Measurements from ENCODE around the gene IRAK1BP1. TPM values are rescaled to one million over a fixed set of nuclear protein-coding genes. Genes with fewer than 3 reads are reported as not detected.

IRAK1BP1 gene
- polyA plus RNA-seq, 1 donor from 2014 or later = 6.6 TPM

- no peaks in the 10 kb centered on the region for H3K79me2 ChIP-seq (replicated peaks; ENCODE audit: insufficient read depth, low read length)
- TF ChIP-seq EP300 (conservative IDR thresholded peaks at IDR 0.05; ENCODE audit: poor library complexity, severe bottlenecking) = no peak
- no peak for TF ChIP-seq MXI1 (conservative IDR thresholded peaks at IDR 0.05; ENCODE audit: poor library complexity, severe bottlenecking)
- no peak for TF ChIP-seq TAF1 (IDR thresholded peaks at IDR 0.05; ENCODE audit: low read depth)
- TF ChIP-seq RAD21 (conservative IDR thresholded peaks at IDR 0.05) = no peak
- no peak for TF ChIP-seq SMC3 (conservative IDR thresholded peaks at IDR 0.05; ENCODE audit: poor library complexity)
- no peak overlapping the region for H3K4me3 ChIP-seq (ENCODE audit: low read length)
- H4K20me1 ChIP-seq (ENCODE audit: insufficient read depth) = no peaks in the 10 kb centered on the region
- H3K9me2 ChIP-seq (ENCODE audit: insufficient read depth, low read length) = no peaks in the 10 kb centered on the region
- no peaks in the 10 kb centered on the region for H3K27me3 ChIP-seq (ENCODE audit: insufficient read depth, low read depth, low read length)
- H3K36me3 ChIP-seq (ENCODE audit: insufficient read depth, low read length) = no peaks in the 10 kb centered on the region
- no peaks in the 10 kb centered on the region for H3F3A ChIP-seq (ENCODE audit: insufficient read depth, low read length, poor library complexity, severe bottlenecking)
- H3K9me3 ChIP-seq (ENCODE audit: low read length) = no peaks in the 10 kb centered on the region
- no peak overlapping the region for H3K4me2 ChIP-seq (ENCODE audit: low read length)
- H3K27ac ChIP-seq (ENCODE audit: low read length) = no peak overlapping the region
- no peak overlapping the region for H3K9ac ChIP-seq (ENCODE audit: low read length)
- no peak overlapping the region for H2AFZ ChIP-seq (ENCODE audit: low read depth, low read length)
These were observed 21.8 kb upstream of the IRAK1BP1 start for GRCh38 chr6:78845567-78845966.

GRCh38 chr6:78850621-78851020 is 16.7 kb upstream of the IRAK1BP1 start:
- no peak overlapping the region for H3K9ac ChIP-seq (ENCODE audit: low read length)
- no peaks in the 10 kb centered on the region for H3K79me2 ChIP-seq (replicated peaks; ENCODE audit: insufficient read depth, low read length)

GRCh38 chr6:78851156-78851555 is 16.2 kb upstream of the IRAK1BP1 start:
- H3K27me3 ChIP-seq (ENCODE audit: insufficient read depth, low read depth, low read length) = no peaks in the 10 kb centered on the region
- H3F3A ChIP-seq (ENCODE audit: insufficient read depth, low read length, poor library complexity, severe bottlenecking) = no peaks in the 10 kb centered on the region
- H4K20me1 ChIP-seq (ENCODE audit: insufficient read depth) = no peaks in the 10 kb centered on the region
- no peak overlapping the region for H3K4me3 ChIP-seq (ENCODE audit: low read length)
- H3K4me2 ChIP-seq (ENCODE audit: low read length) = no peak overlapping the region
- no peak overlapping the region for H2AFZ ChIP-seq (ENCODE audit: low read depth, low read length)
- no peaks in the 10 kb centered on the region for H3K9me2 ChIP-seq (ENCODE audit: insufficient read depth, low read length)
- TF ChIP-seq MXI1 (conservative IDR thresholded peaks at IDR 0.05; ENCODE audit: poor library complexity, severe bottlenecking) (no peak), TAF1 (IDR thresholded peaks at IDR 0.05; ENCODE audit: low read depth) (no peak), SMC3 (conservative IDR thresholded peaks at IDR 0.05; ENCODE audit: poor library complexity) (no peak), POLR2AphosphoS5 (IDR thresholded peaks at IDR 0.05) (no peak), RAD21 (conservative IDR thresholded peaks at IDR 0.05) (no peak), REST (IDR thresholded peaks at IDR 0.05; ENCODE audit: borderline replicate concordance) (no peak), EP300 (conservative IDR thresholded peaks at IDR 0.05; ENCODE audit: poor library complexity, severe bottlenecking) (no peak), EZH2 (IDR thresholded peaks at IDR 0.05; ENCODE audit: borderline replicate concordance, insufficient read depth, low read length, poor library complexity, severe bottlenecking) (no peak)
- TF ChIP-seq, protein P1, sequence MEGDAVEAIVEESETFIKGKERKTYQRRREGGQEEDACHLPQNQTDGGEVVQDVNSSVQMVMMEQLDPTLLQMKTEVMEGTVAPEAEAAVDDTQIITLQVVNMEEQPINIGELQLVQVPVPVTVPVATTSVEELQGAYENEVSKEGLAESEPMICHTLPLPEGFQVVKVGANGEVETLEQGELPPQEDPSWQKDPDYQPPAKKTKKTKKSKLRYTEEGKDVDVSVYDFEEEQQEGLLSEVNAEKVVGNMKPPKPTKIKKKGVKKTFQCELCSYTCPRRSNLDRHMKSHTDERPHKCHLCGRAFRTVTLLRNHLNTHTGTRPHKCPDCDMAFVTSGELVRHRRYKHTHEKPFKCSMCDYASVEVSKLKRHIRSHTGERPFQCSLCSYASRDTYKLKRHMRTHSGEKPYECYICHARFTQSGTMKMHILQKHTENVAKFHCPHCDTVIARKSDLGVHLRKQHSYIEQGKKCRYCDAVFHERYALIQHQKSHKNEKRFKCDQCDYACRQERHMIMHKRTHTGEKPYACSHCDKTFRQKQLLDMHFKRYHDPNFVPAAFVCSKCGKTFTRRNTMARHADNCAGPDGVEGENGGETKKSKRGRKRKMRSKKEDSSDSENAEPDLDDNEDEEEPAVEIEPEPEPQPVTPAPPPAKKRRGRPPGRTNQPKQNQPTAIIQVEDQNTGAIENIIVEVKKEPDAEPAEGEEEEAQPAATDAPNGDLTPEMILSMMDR (IDR thresholded peaks at IDR 0.05; ENCODE audit: poor library complexity, severe bottlenecking) = no peak
- H3K9me3 ChIP-seq (ENCODE audit: low read length) = no peaks in the 10 kb centered on the region
- no peaks in the 10 kb centered on the region for H3K79me2 ChIP-seq (replicated peaks; ENCODE audit: insufficient read depth, low read length)
- no peak overlapping the region for H3K9ac ChIP-seq (ENCODE audit: low read length)
- H3K27ac ChIP-seq (ENCODE audit: low read length) = no peak overlapping the region
- no peaks in the 10 kb centered on the region for H3K36me3 ChIP-seq (ENCODE audit: insufficient read depth, low read length)

More at GRCh38 chr6:78850621-78851020, 16.7 kb upstream of the IRAK1BP1 start:
- no peaks in the 10 kb centered on the region for H3F3A ChIP-seq (ENCODE audit: insufficient read depth, low read length, poor library complexity, severe bottlenecking)
- H3K4me3 ChIP-seq (ENCODE audit: low read length) = no peak overlapping the region
- H3K4me2 ChIP-seq (ENCODE audit: low read length) = no peak overlapping the region
- no peaks in the 10 kb centered on the region for H3K36me3 ChIP-seq (ENCODE audit: insufficient read depth, low read length)
- H3K9me2 ChIP-seq (ENCODE audit: insufficient read depth, low read length) = no peaks in the 10 kb centered on the region
- H3K27ac ChIP-seq (ENCODE audit: low read length) = no peak overlapping the region
- no peak overlapping the region for H2AFZ ChIP-seq (ENCODE audit: low read depth, low read length)
- TF ChIP-seq EZH2 (IDR thresholded peaks at IDR 0.05; ENCODE audit: borderline replicate concordance, insufficient read depth, low read length, poor library complexity, severe bottlenecking) (no peak), EP300 (conservative IDR thresholded peaks at IDR 0.05; ENCODE audit: poor library complexity, severe bottlenecking) (no peak)
- H3K27me3 ChIP-seq (ENCODE audit: insufficient read depth, low read depth, low read length) = no peaks in the 10 kb centered on the region
- no peaks in the 10 kb centered on the region for H3K9me3 ChIP-seq (ENCODE audit: low read length)
- no peaks in the 10 kb centered on the region for H4K20me1 ChIP-seq (ENCODE audit: insufficient read depth)
